A673 (cell line): ENCODE measurements around the gene TENT5C. TPM values are rescaled to one million over a fixed set of nuclear protein-coding genes. Genes with fewer than 3 reads are reported as not detected.

Experiments used
- BruUV-seq: library from RNA; stranded (reverse); fragments of 400-500 nt; replicated peaks from 2 replicates; lab custom pipeline; 2021; lab: Mats Ljungman, UMichigan
- CTCF ChIA-PET: fragments of 300-600 bp; sonication (Branson Sonifier 250); formaldehyde crosslinking; loops from one replicate; lab custom pipeline; 2022; ENCODE audit warnings: antibody characterized with exemption; lab: Charles Lee
- POLR2A ChIA-PET: fragments of 300-600 bp; sonication (Branson Sonifier 250); formaldehyde crosslinking; loops from one replicate; lab custom pipeline; 2022; ENCODE audit warnings: antibody characterized with exemption; ENCODE audit not compliant: low non-redundant PET; lab: Charles Lee
- DNase-seq: peaks from one replicate; pipeline ENCODE4 v3.0.0-alpha.2; 2015; ENCODE audit warnings: low spot score
- H3K27ac ChIP-seq: fragments of 200-600 bp; sonication (generic); 2 replicates; pipeline ENCODE4 v1.5.1; 2016; ENCODE audit warnings: mixed run types, low read depth, mild to moderate bottlenecking, mixed read lengths, antibody characterized with exemption, low read length; ENCODE audit not compliant: poor library complexity, severe bottlenecking
- H3K27me3 ChIP-seq: fragments of 200-600 bp; sonication (generic); replicated peaks from 2 replicates; pipeline ENCODE4 v1.6.1; 2017; ENCODE audit warnings: mixed run types, low read depth, mild to moderate bottlenecking, mixed read lengths, antibody characterized with exemption, low read length; ENCODE audit not compliant: insufficient read depth, poor library complexity
- H3K36me3 ChIP-seq: fragments of 200-600 bp; sonication (generic); 2 replicates; pipeline ENCODE4 v1.6.1; 2016; ENCODE audit warnings: mixed run types, mild to moderate bottlenecking, mixed read lengths, antibody characterized with exemption, low read length; ENCODE audit not compliant: insufficient read depth, poor library complexity, severe bottlenecking
- H3K4me1 ChIP-seq: fragments of 200-600 bp; sonication (generic); 2 replicates; pipeline ENCODE4 v1.6.1; 2017; ENCODE audit warnings: mixed run types, mild to moderate bottlenecking, mixed read lengths, antibody characterized with exemption, low read length; ENCODE audit not compliant: insufficient read depth, poor library complexity, severe bottlenecking
- H3K4me3 ChIP-seq: fragments of 200-600 bp; sonication (generic); 2 replicates; pipeline ENCODE4 v1.5.1; 2016; ENCODE audit warnings: low read depth, mixed run types, mild to moderate bottlenecking, mixed read lengths, low read length; ENCODE audit not compliant: poor library complexity, severe bottlenecking
- H3K9me3 ChIP-seq: fragments of 200-600 bp; sonication (generic); 2 replicates; pipeline ENCODE4 v1.6.1; 2016; ENCODE audit warnings: mixed run types, low read depth, mild to moderate bottlenecking, mixed read lengths, antibody characterized with exemption, low read length; ENCODE audit not compliant: poor library complexity, severe bottlenecking
- EZH2 ChIP-seq: fragments of 200-600 bp; sonication (generic); IDR thresholded peaks from 2 replicates; pipeline ENCODE4 v1.6.1; 2017; ENCODE audit warnings: borderline replicate concordance, low read depth, mild to moderate bottlenecking, mixed read lengths, antibody characterized with exemption, low read length; ENCODE audit not compliant: poor library complexity, severe bottlenecking
- intact Hi-C: fragments of 100-400 bp; cut with micrococcal nuclease; formaldehyde crosslinking; loops from one replicate; pipeline ENCODE4 v1.10.0; 2022; ENCODE audit not compliant: unreplicated experiment
- total RNA-seq: library from RNA; stranded (reverse); gene quantifications from 2 replicates; pipeline ENCODE4 v1.2.3, GENCODE V29; 2021
- TF ChIP-seq, protein P1 (sequence below): fragments of 300-800, 200-600 bp; sonication (generic); conservative IDR thresholded peaks from 2 replicates; pipeline ENCODE4 v1.5.1; 2017; ENCODE audit warnings: low read depth, mild to moderate bottlenecking, antibody characterized with exemption, low read length, moderate library complexity, mixed read lengths

Gene TENT5C
- total RNA-seq, 1 experiment from 2014 or later = 1.1 TPM

DNA sequence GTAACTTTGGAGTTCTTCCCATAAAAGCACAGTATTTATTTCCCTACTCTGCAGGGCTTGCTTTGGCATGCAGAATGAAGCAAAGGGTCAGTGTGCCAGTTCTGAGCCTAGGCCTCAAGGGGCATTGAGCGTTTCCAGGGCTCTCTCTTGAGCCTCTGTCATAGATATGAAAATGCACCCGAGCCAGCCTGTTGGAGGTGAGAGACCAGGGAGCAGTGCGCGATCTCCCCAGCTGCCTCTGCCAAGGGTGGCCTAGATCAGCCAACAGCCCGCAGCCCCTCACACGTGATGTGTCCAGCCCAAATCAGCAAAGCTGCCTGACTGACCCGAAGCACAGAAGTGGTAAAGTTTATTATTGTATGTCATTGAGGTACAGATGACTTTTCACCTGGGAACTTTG, 63.7 kb downstream of the TENT5C start:
- Histone ChIP-seq H3K27me3 (no peaks in the 10 kb centered on the region), H3K4me3 (no peak overlapping the region), H3K4me1 (no peaks in the 10 kb centered on the region), H3K9me3 (no peaks in the 10 kb centered on the region), H3K36me3 (no peaks in the 10 kb centered on the region), H3K27ac (no peak overlapping the region)
- intact Hi-C loops = no loop called here
- BruUV-seq = no TSS peak
- ChIA-PET POLR2A (no interaction called here), CTCF (no interaction called here)
- no peak for DNase-seq
- TF ChIP-seq, protein P1, sequence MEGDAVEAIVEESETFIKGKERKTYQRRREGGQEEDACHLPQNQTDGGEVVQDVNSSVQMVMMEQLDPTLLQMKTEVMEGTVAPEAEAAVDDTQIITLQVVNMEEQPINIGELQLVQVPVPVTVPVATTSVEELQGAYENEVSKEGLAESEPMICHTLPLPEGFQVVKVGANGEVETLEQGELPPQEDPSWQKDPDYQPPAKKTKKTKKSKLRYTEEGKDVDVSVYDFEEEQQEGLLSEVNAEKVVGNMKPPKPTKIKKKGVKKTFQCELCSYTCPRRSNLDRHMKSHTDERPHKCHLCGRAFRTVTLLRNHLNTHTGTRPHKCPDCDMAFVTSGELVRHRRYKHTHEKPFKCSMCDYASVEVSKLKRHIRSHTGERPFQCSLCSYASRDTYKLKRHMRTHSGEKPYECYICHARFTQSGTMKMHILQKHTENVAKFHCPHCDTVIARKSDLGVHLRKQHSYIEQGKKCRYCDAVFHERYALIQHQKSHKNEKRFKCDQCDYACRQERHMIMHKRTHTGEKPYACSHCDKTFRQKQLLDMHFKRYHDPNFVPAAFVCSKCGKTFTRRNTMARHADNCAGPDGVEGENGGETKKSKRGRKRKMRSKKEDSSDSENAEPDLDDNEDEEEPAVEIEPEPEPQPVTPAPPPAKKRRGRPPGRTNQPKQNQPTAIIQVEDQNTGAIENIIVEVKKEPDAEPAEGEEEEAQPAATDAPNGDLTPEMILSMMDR = no peak
- no peak for TF ChIP-seq EZH2

DNA sequence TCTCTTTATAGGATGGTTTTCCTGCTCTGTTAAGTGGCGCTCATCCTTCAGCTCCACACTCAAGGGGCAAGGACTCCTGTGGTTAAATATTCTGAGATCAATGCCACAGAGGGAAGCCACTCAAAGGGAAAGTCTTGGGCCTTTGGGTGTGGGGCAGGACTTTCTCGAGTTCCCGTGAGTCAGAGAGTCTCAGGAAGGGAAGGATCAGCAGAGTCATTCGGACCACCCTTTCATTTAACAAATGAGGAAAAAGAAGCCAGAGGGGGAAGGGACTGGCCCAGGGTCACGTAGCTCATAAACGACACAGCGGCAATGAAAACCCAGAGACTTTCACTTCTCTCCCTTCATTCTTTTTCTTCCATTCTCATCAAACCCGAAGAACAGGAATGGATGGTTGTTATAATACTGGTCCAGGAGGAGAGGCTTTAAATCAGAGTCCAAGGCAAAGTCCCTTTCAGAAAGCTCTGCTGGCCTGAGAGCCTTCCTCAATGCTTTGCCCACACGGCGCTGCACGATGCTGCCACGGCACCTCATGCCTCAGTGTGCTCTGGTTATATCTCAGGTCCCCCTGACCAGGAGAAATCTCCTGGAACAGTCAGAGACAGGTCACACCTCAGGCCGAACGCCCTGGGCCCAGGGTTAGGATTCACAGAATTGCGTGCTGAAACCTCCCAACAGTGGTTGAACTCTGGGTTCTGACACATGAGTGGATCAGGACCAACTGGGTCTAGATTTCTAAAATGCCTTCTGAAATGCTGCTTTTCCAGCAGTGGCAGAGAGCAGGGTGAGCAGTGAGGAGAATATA, 65.3 kb downstream of the TENT5C start:
- BruUV-seq = no TSS peak
- Histone ChIP-seq H3K9me3 (no peaks in the 10 kb centered on the region), H3K27ac (no peak overlapping the region), H3K4me1 (no peaks in the 10 kb centered on the region), H3K4me3 (no peak overlapping the region), H3K27me3 (no peaks in the 10 kb centered on the region), H3K36me3 (no peaks in the 10 kb centered on the region)
- intact Hi-C loops = loop anchor here (5.0 kb wide), 1 partner anchor 134 kb away; no protein-coding TSS in a partner anchor
- no peak for DNase-seq
- TF ChIP-seq EZH2 = no peak
- TF ChIP-seq, protein P1 = no peak
- CTCF ChIA-PET = no interaction called here
- POLR2A ChIA-PET = no interaction called here

DNA sequence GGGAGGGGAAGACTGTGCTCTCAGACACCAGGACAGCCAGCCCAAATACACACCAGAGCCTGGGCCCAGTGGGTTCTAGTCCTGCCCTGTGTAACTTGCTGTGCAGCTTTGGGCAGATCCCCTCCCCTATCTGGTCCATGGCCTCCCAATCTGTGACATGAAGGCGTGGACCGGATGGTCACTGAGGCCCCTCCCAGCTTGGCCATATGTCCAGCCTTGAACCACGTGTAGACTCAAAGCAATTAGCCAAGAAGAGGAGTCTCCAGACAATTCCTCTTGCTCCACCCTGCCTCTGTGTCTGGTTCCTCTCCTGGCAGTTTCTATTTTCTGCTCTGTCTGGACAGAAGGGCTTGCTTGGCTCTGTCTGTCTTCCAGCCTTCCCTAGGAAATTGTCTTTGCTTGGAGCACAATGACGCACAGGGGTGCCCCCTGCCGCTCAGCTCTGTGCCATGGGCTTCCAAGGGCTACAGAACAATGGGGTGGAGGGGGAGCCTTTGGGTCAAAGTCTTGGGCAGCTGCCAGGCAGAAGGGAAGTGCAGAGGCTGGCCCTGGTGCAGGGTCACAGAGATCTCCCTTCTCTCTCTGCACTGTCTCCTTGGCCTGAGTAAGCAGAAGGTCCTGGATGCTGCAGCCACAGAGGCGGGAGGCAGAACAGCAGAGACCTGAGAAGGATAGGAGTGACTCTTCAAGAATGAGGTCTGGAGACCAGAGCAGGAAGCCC, 66.1 kb downstream of the TENT5C start:
- peak; percentile 15 for DNase-seq
- CTCF ChIA-PET = no interaction called here
- intact Hi-C loops = loop anchor here (5.0 kb wide), 1 partner anchor 135 kb away; no protein-coding TSS in a partner anchor

More for the DNA sequence above, 66.1 kb downstream of the TENT5C start:
- Histone ChIP-seq H3K4me3 (no peak overlapping the region), H3K9me3 (no peaks in the 10 kb centered on the region), H3K4me1 (no peaks in the 10 kb centered on the region), H3K36me3 (no peaks in the 10 kb centered on the region), H3K27me3 (no peaks in the 10 kb centered on the region), H3K27ac (no peak overlapping the region)
- no peak for TF ChIP-seq EZH2
- TF ChIP-seq, protein P1 = peak; percentile 33
- POLR2A ChIA-PET = no interaction called here
- BruUV-seq = no TSS peak
